Measurements from ENCODE around the gene VOPP1.
"Not testable (repeated sequence)": the region's sequence is repeated elsewhere in the genome, so short reads cannot be mapped to it uniquely, and the experiment has no call there.

GRCh38 chr7:55582656-55583055 lies 10.4 kb upstream of the VOPP1 start:
- TF ChIP-seq CTCF, POLR2A (IDR thresholded peaks at IDR 0.05): not testable (repeated sequence)
